Stimulated activated CD4-positive, alpha-beta T cell treated with anti-CD3 and anti-CD28 coated beads, Interleukin-15, amount 100 ng/mL, for 48 hours (primary cell): ENCODE data around the gene TMPRSS9.
"Not testable (repeated sequence)": the region's sequence is repeated elsewhere in the genome, so short reads cannot be mapped to it uniquely, and the experiment has no call there.

Experiments
- DNase-seq, 2 donors: peaks; one replicate each; pipeline ENCODE4 v3.0.0-alpha.2; 2020; ENCODE audit warnings: low read depth in 2 of 2

TMPRSS9 gene

GRCh38 chr19:2342656-2343288 lies 17.3 kb upstream of the TMPRSS9 start:
- no peak for DNase-seq

GRCh38 chr19:2343289-2343982 lies 16.6 kb upstream of the TMPRSS9 start:
- DNase-seq = no peak

GRCh38 chr19:2344381-2344870 lies 15.6 kb upstream of the TMPRSS9 start:
- no peak for DNase-seq

DNA sequence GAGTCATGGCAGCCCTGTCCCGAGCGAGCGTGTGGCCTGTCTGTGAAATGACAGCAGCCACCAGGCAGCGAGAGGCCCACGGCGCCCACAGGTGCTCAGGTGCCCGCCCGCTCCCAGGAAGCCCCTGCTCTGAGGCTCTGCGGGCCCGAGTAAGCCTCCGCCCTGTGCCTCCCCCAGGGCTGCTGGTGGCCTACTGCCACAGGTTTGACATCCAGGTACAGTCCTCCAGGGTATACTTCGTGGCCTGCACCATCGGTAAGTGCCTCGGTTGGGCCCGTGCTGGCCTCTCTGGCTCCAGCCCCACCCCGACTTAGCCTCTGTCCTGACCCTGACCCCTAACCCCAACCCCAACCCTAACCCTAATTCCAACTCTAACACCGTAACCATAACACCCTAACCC lies 15.0 kb upstream of the TMPRSS9 start:
- no peak for DNase-seq

DNA sequence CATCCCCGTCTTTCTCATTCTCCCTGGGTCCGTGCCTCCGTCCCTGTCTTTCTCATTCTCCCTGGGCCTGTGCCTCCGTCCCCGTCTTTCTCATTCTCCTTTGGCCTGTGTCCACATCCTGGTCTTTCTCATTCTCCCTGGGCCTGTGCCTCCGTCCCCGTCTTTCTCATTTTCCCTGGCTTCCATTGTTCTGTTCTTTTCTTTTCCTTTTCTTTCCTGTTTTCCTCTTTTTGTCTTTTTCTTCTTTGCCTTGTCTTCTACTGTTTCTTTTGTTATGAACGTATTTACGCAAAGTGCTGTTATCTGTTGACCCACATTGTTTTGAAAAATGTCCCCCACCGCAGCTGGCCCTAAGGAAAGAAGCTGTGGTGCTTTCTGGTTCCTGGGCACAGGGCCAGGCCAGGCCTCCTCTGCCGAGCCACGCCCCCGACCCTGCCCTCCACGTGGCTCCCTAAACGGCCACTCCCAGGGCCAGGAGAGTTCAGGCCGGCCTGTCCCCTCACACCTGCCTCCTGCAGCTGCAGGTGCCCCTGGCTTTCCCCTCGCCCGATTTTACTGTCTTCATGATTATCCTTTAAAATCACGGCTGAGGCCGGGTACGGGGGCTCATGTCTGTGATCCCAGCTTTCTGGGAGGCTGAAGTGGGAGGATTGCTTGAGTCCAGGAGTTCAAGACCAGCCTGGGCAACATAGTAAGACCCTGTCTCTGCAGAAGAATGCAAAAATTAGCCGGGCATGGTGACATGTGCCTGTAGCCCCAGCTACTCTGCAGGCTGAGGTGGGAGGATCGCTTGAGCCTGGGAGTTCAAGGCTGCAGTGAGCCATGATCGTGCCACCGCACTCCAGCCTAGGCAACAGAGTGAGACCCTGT lies 14.0 kb upstream of the TMPRSS9 start:
- no peak for DNase-seq

DNA sequence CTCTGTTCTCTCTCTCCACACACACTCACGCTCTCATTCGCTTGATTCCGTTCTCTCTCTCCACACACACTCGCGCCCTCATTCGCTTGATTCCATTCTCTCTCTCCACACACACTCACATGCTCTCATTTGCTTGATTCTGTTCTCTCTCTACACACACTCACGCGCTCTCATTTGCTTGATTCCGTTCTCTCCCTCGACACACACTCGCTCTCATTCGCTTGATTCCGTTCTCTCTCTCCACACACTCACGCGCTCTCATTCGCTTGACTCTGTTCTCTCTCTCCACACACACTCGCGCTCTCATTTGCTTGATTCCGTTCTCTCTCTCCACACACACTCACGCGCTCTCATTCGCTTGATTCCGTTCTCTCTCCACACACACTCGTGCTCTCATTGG lies 10.2 kb upstream of the TMPRSS9 start:
- DNase-seq = not testable (repeated sequence)

GRCh38 chr19:2350656-2351055 lies 9.4 kb upstream of the TMPRSS9 start:
- no peak for DNase-seq

DNA sequence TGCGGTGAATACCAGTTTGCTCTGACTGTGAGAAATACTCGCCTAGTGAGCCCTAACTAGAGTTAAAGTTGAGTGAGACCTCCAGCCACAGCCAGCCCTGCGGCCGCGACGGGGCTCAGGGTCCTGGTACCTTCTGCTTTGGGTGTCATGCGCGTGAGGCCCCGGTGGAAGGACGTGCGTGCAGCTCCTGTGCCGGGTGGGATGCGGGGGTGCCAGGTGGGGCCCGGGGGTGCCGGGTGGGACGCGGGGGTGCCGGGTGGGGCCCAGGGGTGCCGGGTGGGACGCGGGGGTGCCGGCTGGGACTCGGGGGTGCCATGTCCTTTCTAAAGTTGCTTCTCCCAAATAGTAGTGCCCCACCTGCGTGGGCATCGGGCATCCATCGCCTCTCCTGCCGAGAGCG lies 8.5 kb upstream of the TMPRSS9 start:
- no peak for DNase-seq

GRCh38 chr19:2352121-2352520 lies 7.9 kb upstream of the TMPRSS9 start:
- DNase-seq = no peak

DNA sequence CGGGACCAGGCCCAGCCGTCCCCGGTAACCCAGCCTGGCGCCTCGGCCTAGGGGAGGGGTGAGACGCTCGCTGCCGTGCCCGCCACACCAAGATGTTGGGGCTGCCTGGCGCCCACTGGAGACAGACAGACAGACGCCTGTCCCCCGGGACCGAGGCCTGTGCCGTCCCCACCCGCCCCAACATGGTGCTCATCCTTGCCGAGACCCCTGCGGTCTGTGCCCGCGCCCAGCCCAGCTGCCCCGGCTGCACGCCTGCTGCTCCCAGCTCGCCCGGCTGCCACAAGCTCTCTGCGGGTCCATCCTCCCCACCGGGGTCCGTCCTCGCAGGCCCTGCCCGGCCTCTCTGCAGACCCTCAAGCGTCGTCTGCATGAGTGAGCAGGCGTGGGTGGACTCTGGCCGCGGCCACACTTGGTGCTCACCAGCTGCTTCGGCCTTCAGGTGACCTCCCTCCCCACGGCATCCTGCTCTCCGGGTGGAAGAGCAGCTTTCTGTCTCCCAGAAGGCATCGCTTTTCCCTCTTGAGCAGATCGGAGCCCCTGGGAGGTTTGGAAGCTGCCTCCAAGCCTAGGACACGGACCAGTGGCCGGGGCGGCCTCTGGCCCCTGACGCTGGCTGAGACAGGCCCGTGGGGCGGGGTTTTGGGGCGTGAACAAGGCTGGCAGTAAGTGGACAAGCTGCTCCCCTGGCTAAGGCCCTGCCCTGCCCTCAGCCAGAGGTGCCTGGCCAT lies 6.7 kb upstream of the TMPRSS9 start:
- DNase-seq = no peak

DNA sequence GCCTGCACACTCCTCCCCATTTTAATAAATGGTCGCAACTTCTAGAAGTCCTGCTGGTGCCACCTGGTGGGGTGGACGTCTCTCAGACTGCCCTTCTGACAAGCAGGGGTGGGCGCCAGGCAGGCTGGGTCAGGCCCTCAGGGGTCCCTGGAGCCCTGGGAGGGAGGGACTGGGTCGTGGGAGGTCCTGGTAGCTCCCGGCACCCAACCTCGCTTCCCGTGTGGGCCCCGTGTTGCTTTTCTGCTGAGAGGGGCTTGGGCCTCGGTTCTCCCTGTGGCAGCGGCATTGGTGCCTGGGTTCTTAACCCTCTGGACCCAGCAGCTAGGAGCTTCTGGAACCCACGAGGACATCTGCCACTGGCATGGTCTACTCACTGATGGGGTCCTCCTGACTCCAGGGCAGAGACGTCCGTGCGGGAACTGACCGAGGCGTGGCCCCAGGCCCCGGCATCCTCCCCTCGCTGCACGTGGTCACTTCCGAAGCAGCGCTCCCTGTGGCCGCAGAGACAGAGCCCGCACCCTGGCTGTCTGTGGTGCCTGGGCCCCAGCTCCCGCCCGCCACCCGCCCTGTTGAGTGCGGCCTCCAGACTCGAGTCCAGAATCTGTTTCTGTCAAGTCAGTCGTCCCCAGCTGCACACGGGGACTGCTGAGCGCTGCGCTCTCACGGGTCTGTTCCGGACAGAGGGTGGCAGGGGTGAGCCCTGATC lies 6.0 kb upstream of the TMPRSS9 start:
- no peak for DNase-seq

GRCh38 chr19:2354670-2355069 lies 5.4 kb upstream of the TMPRSS9 start:
- DNase-seq = no peak

DNA sequence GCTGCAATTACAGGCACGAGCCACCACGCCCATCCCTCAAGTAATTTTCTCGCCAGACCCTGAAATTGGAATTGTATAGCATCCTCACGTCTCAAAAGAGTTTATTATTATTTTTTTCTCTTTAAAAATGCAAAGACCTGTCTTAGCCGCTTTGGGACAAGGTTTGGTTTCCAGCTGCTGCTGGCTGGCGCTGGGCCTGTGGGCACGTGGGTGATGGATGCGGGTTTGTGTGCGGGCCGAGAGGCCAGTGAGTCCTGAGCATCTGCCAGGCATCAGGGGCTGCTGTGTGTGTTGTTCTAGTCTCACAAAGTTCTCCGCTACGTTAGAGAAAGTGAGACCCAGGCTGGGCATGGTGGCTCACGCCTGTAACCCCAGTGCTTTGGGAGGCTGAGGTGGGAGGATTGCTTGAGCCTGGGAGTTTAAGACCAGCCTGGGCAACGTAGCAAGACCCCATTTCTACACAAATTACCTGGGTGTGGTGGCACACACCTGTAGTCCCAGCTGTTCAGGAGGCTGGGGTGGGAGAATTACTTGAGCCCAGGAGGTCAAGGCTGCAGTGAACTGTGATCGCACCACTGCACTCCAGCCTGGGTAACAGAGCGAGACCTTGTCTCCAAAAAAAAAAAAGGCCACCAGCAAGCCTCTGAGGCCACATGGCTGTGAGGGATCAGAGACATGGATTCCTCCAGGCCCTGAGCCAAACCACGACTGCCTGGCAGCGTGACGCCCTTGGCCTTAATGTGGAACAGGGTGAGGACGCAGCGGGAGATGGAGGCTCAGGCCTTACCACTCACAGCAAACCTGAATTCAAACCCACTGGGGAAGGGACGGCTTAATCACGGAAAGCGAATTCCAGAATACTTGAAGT lies 4.7 kb upstream of the TMPRSS9 start:
- DNase-seq = no peak

DNA sequence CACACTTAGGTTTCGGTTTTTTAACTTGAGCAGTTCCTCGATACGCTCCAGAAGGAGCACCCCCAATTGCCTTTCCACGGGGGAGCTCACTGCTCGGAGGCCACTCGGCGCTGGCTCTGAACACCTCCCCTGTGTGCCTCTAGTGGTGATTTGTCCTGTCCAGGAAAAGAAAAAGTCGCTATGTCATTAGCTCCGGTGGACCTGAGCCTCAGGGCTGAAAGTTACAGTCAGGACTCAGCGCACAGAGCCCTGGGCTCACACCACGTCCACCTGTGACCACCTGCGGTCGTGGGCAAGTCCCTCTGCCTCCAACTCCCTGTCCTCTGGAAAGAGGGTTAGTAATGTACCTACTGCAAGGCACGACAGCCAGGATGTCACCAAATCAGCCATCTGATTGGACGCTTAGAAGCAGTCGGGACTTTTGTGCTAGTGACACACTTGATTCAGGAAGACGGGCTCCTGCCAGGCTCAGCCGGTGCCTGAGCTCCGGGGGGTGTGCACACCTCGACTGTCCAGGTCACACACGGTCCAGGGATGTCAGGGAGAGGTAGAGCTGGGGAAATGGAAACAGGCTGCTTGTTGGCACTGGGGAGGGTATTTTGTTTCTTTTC lies 3.9 kb upstream of the TMPRSS9 start:
- no peak for DNase-seq

- no peak for DNase-seq
Measured at GRCh38 chr19:2357279-2358206, 2.5 kb upstream of the TMPRSS9 start.

DNA sequence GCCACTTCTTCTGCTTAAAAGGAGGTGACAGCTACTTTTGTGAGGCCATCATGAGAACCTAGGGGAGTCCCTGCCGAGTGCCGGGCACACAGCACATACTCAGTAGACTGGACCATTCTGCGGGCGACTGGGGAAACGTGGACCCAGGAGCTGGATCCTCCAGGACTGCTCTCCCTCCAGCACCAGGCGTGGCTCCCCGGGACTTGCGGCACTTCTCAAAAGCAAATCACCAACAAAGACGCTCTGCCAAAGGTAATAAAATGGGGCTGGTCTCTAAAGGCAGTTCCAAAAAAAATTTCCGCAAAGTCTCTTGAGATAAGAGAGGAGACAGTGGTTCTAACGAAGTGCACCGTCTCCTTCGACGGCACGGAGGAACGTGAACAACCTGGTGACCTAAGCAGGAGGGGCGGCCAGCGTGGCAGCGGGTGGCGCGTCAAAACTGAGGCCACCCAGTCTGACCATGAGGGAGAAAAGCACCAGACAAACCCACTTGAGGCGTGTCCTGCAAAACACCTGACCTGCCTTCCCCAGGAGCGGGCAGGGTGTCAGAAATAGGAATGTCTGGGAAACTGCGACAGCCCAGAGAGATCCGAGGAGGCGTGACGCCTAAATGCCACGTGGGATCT lies 1.4 kb upstream of the TMPRSS9 start:
- no peak for DNase-seq

- no peak for DNase-seq
Measured at GRCh38 chr19:2360833-2361232, 768 bp downstream of the TMPRSS9 start.
